GM21447 (cell line): ENCODE measurements around the gene CGN.
"Not testable (repeated sequence)": the region's sequence is repeated elsewhere in the genome, so short reads cannot be mapped to it uniquely, and the experiment has no call there.

Source experiments
- ATAC-seq: cut with Tn5 transposase; IDR thresholded peaks from one replicate; pipeline ENCODE4 v1.9.1; 2021; ENCODE audit not compliant: unreplicated experiment

CGN gene

GRCh38 chr1:151520359-151520758 lies 9.2 kb downstream of the CGN start:
- no peak for ATAC-seq

- ATAC-seq, result not testable (repeated sequence)
Measured at GRCh38 chr1:151522427-151522826, 11.2 kb downstream of the CGN start.

GRCh38 chr1:151523326-151523725 lies 12.1 kb downstream of the CGN start:
- no peak for ATAC-seq

- ATAC-seq, result no peak
Measured at GRCh38 chr1:151524736-151525135, 13.5 kb downstream of the CGN start.

GRCh38 chr1:151526735-151527525 lies 15.7 kb downstream of the CGN start:
- ATAC-seq, result no peak

GRCh38 chr1:151529211-151529702 lies 18.1 kb downstream of the CGN start:
- ATAC-seq, result no peak

- ATAC-seq, result no peak
Measured at GRCh38 chr1:151529781-151530180, 18.6 kb downstream of the CGN start.

GRCh38 chr1:151530461-151530860 lies 19.3 kb downstream of the CGN start:
- no peak for ATAC-seq

- ATAC-seq, result no peak
Measured at GRCh38 chr1:151533870-151534269, 22.7 kb downstream of the CGN start.

- no peak for ATAC-seq
Measured at GRCh38 chr1:151534662-151535278, 23.6 kb downstream of the CGN start.

- no peak for ATAC-seq
Measured at GRCh38 chr1:151535326-151536271, 24.4 kb downstream of the CGN start.

GRCh38 chr1:151536499-151536898 lies 25.3 kb downstream of the CGN start:
- no peak for ATAC-seq

GRCh38 chr1:151537112-151537511 lies 25.9 kb downstream of the CGN start:
- no peak for ATAC-seq

GRCh38 chr1:151539321-151540020 lies 28.3 kb downstream of the CGN start:
- ATAC-seq, result peak; percentile 64

- ATAC-seq, result peak; percentile 90
Measured at GRCh38 chr1:151540021-151540981, 29.1 kb downstream of the CGN start, which contains the start of gene TUFT1. TUFT1 (plus strand) TSS chr1:151540309; CDS start chr1:151540367, 58 bp downstream.

- no peak for ATAC-seq
Measured at GRCh38 chr1:151540982-151541377, 29.8 kb downstream of the CGN start.

GRCh38 chr1:151541752-151542151 lies 30.6 kb downstream of the CGN start:
- ATAC-seq, result no peak

GRCh38 chr1:151542710-151543129 lies 31.5 kb downstream of the CGN start:
- ATAC-seq, result no peak

GRCh38 chr1:151545542-151545941 lies 34.4 kb downstream of the CGN start:
- no peak for ATAC-seq
